GM12878 (cell line): Measurements from ENCODE around the gene GTSE1. TPM values are rescaled to one million over a fixed set of nuclear protein-coding genes. Genes with fewer than 3 reads are reported as not detected.

Experiments used
- ATAC-seq: fragments of 200-7000 bp; cut with Tn5 transposase; 3 replicates; pipeline ENCODE4 v1.9.1; 2020; ENCODE audit warnings: mild to moderate bottlenecking, moderate library complexity
- BruUV-seq: library from RNA; stranded (reverse); fragments of 400-500 nt; replicated peaks from 2 replicates; lab custom pipeline; 2021; lab: Mats Ljungman, UMichigan
- CTCF ChIA-PET: fragments of 300-600 bp; sonication (Branson Sonifier 250); formaldehyde crosslinking; extraction: SDS; loops from one replicate; lab custom pipeline; 2021; ENCODE audit warnings: inconsistent platforms; lab: Yijun Ruan, JAX
- POLR2A ChIA-PET: fragments of 350-600 bp; formaldehyde crosslinking; extraction: SDS; loops from one replicate; lab custom pipeline; 2021; ENCODE audit warnings: inconsistent platforms; lab: Charles Lee
- RAD21 ChIA-PET: fragments of 300-600 bp; sonication (Branson Sonifier 250); formaldehyde crosslinking; loops from one replicate; lab custom pipeline; 2023; ENCODE audit warnings: antibody characterized with exemption; ENCODE audit not compliant: unreplicated experiment; lab: Charles Lee
- SMC1A ChIA-PET: fragments of 300-600 bp; sonication (Branson Sonifier 250); formaldehyde crosslinking; loops from one replicate; lab custom pipeline; 2023; ENCODE audit not compliant: unreplicated experiment, uncharacterized antibody; lab: Charles Lee
- DNase-seq: peaks from one replicate; pipeline ENCODE4 v3.0.0-alpha.2; 2011; ENCODE audit warnings: low read depth, low spot score
- FAIRE-seq: peaks from 3 replicates; lab custom pipeline; 2011; peaks lifted over from hg19 to GRCh38; lab: Jason Lieb, UNC
- H2AFZ ChIP-seq: 2 replicates; pipeline ENCODE4 v1.6.0; 2011; ENCODE audit warnings: low read depth, low read length, control low read depth; ENCODE audit not compliant: control insufficient read depth
- H3K27ac ChIP-seq: 2 replicates; pipeline ENCODE4 v1.5.1; 2011; ENCODE audit warnings: control low read depth; ENCODE audit not compliant: control insufficient read depth, insufficient read depth
- H3K27me3 ChIP-seq, 2 experiments: replicated peaks in 1 of 2; 2 replicates each; pipeline versions ENCODE4 v1.6.0 to v1.6.1; 2011; ENCODE audit warnings: low read length in 1 of 2; ENCODE audit not compliant: control insufficient read depth in 2 of 2, insufficient read depth in 2 of 2
- H3K36me3 ChIP-seq, 2 experiments: 2 replicates each; pipeline ENCODE4 v1.5.1; 2011; ENCODE audit warnings: low read length in 1 of 2; ENCODE audit not compliant: control insufficient read depth in 2 of 2, insufficient read depth in 2 of 2
- H3K4me1 ChIP-seq: 2 replicates; pipeline ENCODE4 v1.6.1; 2011; ENCODE audit warnings: mild to moderate bottlenecking, low read length, moderate library complexity, mixed read lengths; ENCODE audit not compliant: control insufficient read depth, insufficient read depth
- H3K4me2 ChIP-seq: 2 replicates; pipeline ENCODE4 v1.6.0; 2011; ENCODE audit warnings: control low read depth; ENCODE audit not compliant: control insufficient read depth, insufficient read depth
- H3K4me3 ChIP-seq: fragments of 200-600 bp; sonication (generic); 2 replicates; pipeline ENCODE4 v1.5.1; 2016
- H3K79me2 ChIP-seq: 2 replicates; pipeline ENCODE4 v1.6.0; 2011; ENCODE audit warnings: low read length; ENCODE audit not compliant: control insufficient read depth, insufficient read depth
- H3K9ac ChIP-seq: 2 replicates; pipeline ENCODE4 v1.8.0; 2011; ENCODE audit warnings: low read length, control low read depth, mixed read lengths; ENCODE audit not compliant: control insufficient read depth, insufficient read depth
- H3K9me3 ChIP-seq: replicated peaks from 3 replicates; pipeline ENCODE4 v1.5.1; 2011; ENCODE audit warnings: mild to moderate bottlenecking, low read length; ENCODE audit not compliant: control insufficient read depth, insufficient read depth
- H4K20me1 ChIP-seq: 2 replicates; pipeline ENCODE4 v1.6.0; 2011; ENCODE audit not compliant: control insufficient read depth, insufficient read depth
- ASH2L ChIP-seq: fragments of 300-600, 200-600 bp; sonication (generic); IDR thresholded peaks from 2 replicates; pipeline ENCODE4 v1.6.1; 2017; ENCODE audit warnings: low read depth, mild to moderate bottlenecking, borderline replicate concordance
- BRCA1 ChIP-seq: IDR thresholded peaks from 2 replicates; pipeline ENCODE4 v1.6.1; 2011; ENCODE audit warnings: low read depth, low read length, improper control_type of control experiment
- EZH2 ChIP-seq: IDR thresholded peaks from 2 replicates; pipeline ENCODE4 v1.6.1; 2012; ENCODE audit warnings: low read depth, mild to moderate bottlenecking, control low read depth, inconsistent platforms, low read length, borderline replicate concordance; ENCODE audit not compliant: control insufficient read depth
- MXI1 ChIP-seq: fragments of 150-350 bp; IDR thresholded peaks from 2 replicates; pipeline ENCODE4 v1.6.1; 2011; ENCODE audit warnings: low read depth, mild to moderate bottlenecking, inconsistent platforms, low read length, improper control_type of control experiment
- RFX5 ChIP-seq: IDR thresholded peaks from 2 replicates; pipeline ENCODE4 v1.6.1; 2011; ENCODE audit warnings: low read depth, low read length, improper control_type of control experiment
- RUNX3 ChIP-seq: IDR thresholded peaks from 2 replicates; pipeline ENCODE4 v1.6.1; 2012; ENCODE audit warnings: low read length, inconsistent platforms
- ZZZ3 ChIP-seq: IDR thresholded peaks from 2 replicates; pipeline ENCODE4 v1.6.1; 2011; ENCODE audit warnings: low read depth; ENCODE audit not compliant: control insufficient read depth, insufficient read length
- WGBS: methylation state at CpG from one replicate; pipeline ENCODE4 v1.1.6; 2016; ENCODE audit warnings: low lambda C conversion rate; ENCODE audit not compliant: insufficient replicate concordance, insufficient coverage; ENCODE audit errors: missing lambda C conversion rate; 5-methylcytosine and 5-hydroxymethylcytosine counted together
- in situ Hi-C: fragments of 300-500 bp; cut with MboI; formaldehyde crosslinking; loops from 9 replicates; pipeline ENCODE4 v1.14.3; 2018; ENCODE audit warnings: mixed read lengths
- intact Hi-C: fragments of 100-400 bp; cut with micrococcal nuclease; formaldehyde crosslinking; loops from one replicate; pipeline ENCODE4 v1.14.2; 2022; ENCODE audit not compliant: unreplicated experiment
- polyA plus RNA-seq, 11 experiments: library from polyadenylated mRNA; depleted of rRNA in 4 of 11; unstranded in 6 of 11; stranded (reverse) in 5 of 11; fragments of >200 nt; fragmentation: Nextera tagmentation in 4 of 11; fragmentation: Illumina TruSeq in 1 of 11; extraction: Ambion mirVana in 4 of 11; extraction: Trizol in 1 of 11; gene quantifications; 1 replicate in 1 of 11; 2 replicates in 10 of 11; pipeline versions ENCODE4 v1.2.1 to v1.2.3, GENCODE V29; 2011 to 2016; ENCODE audit warnings: inconsistent platforms in 2 of 11, missing spikeins in 2 of 11, low read depth in 1 of 11
- total RNA-seq, 4 experiments: library from RNA; depleted of rRNA in 3 of 4; stranded (reverse); fragments of >200 nt in 3 of 4; fragmentation: Illumina TruSeq in 1 of 4; extraction: Trizol in 1 of 4; gene quantifications; 2 replicates each; pipeline versions ENCODE4 v1.2.1 to v1.2.3, GENCODE V29; 2013 to 2021
- TF ChIP-seq, protein P1 (sequence below): fragments of 450-650 bp; formaldehyde crosslinking; IDR thresholded peaks from 2 replicates; pipeline ENCODE4 v1.4.0; 2020; ENCODE audit warnings: mild to moderate bottlenecking, moderate library complexity
- TF ChIP-seq, protein P2 (sequence below): fragments of 450-650 bp; IDR thresholded peaks from 2 replicates; pipeline ENCODE4 v1.6.1; 2017; ENCODE audit warnings: mild to moderate bottlenecking, low read depth, inconsistent platforms; ENCODE audit not compliant: poor library complexity, severe bottlenecking
- TF ChIP-seq, protein P3 (sequence below): fragments of 450-650 bp; IDR thresholded peaks from 2 replicates; pipeline ENCODE4 v1.6.1; 2017; ENCODE audit warnings: antibody characterized with exemption, mild to moderate bottlenecking, moderate library complexity

The GTSE1 gene
- total and polyA plus RNA-seq, 10 of the 15 experiments (the other 5 are each of a cell fraction or from before 2014, with no cell fraction given) = 6.6 to 46.2 (median 32.3) TPM

DNA sequence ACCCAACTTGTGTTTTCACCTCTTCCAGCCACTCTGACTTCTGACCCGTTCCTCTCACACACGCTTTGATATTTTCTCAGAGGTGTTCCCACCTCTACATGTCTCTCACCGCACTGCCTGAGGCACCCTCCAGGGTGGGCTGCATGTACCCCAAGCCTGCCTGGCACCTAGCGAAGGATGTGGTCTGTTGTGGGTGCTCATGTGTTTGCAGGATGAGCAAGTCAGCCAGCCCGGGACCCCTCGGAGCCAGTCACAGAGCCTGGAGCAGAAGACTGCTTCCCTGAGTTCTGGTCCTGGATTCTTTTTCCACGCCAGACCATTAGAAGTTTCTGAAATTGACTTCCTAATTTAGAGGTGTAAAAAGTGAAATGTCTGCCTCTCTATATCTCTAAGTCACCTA, 3.8 kb downstream of the GTSE1 start (continued):
- TF ChIP-seq, protein P1, sequence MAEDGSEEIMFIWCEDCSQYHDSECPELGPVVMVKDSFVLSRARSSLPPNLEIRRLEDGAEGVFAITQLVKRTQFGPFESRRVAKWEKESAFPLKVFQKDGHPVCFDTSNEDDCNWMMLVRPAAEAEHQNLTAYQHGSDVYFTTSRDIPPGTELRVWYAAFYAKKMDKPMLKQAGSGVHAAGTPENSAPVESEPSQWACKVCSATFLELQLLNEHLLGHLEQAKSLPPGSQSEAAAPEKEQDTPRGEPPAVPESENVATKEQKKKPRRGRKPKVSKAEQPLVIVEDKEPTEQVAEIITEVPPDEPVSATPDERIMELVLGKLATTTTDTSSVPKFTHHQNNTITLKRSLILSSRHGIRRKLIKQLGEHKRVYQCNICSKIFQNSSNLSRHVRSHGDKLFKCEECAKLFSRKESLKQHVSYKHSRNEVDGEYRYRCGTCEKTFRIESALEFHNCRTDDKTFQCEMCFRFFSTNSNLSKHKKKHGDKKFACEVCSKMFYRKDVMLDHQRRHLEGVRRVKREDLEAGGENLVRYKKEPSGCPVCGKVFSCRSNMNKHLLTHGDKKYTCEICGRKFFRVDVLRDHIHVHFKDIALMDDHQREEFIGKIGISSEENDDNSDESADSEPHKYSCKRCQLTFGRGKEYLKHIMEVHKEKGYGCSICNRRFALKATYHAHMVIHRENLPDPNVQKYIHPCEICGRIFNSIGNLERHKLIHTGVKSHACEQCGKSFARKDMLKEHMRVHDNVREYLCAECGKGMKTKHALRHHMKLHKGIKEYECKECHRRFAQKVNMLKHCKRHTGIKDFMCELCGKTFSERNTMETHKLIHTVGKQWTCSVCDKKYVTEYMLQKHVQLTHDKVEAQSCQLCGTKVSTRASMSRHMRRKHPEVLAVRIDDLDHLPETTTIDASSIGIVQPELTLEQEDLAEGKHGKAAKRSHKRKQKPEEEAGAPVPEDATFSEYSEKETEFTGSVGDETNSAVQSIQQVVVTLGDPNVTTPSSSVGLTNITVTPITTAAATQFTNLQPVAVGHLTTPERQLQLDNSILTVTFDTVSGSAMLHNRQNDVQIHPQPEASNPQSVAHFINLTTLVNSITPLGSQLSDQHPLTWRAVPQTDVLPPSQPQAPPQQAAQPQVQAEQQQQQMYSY = no peak
- TF ChIP-seq, protein P2, sequence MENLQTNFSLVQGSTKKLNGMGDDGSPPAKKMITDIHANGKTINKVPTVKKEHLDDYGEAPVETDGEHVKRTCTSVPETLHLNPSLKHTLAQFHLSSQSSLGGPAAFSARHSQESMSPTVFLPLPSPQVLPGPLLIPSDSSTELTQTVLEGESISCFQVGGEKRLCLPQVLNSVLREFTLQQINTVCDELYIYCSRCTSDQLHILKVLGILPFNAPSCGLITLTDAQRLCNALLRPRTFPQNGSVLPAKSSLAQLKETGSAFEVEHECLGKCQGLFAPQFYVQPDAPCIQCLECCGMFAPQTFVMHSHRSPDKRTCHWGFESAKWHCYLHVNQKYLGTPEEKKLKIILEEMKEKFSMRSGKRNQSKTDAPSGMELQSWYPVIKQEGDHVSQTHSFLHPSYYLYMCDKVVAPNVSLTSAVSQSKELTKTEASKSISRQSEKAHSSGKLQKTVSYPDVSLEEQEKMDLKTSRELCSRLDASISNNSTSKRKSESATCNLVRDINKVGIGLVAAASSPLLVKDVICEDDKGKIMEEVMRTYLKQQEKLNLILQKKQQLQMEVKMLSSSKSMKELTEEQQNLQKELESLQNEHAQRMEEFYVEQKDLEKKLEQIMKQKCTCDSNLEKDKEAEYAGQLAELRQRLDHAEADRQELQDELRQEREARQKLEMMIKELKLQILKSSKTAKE = no peak
- no peak for TF ChIP-seq ZZZ3

DNA sequence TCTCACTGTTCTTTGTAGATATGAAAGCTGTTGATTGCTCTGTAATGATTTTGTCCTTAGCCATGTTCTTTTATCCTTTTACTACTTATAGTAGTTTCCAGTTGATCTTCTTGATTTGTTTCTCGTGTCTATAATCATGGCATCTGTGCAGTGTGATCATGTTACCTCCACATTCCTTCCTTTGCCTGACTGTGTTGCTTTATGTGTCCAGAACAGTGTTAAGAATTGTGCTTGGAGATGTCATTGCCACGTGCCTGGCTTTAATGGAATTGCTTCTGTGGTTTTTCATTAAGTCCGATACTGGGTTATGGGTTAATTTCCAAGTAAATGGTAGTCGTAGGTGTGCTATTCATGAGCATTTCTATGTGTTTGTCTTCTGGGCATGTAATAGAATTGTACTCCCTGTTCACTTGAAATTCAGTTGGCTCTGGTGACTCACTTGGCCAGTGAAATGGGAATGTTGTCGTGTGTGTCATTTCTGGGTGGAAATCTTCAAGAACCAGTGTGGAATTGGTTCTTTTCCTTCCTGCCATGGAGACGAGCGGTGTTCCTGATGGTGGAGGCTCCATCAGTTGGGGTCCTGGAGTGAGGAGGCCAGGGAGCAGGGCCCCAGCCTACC, 6.8 kb downstream of the GTSE1 start:
- ChIA-PET CTCF (interaction anchor here (0.6 to 1.5 kb wide), 2 partner anchors 209 to 297 kb away, joined by 3 to 4 read pairs; no protein-coding TSS in a partner anchor), SMC1A (no interaction called here), RAD21 (no interaction called here), POLR2A (no interaction called here)
- H3K27me3 ChIP-seq = no peaks in the 10 kb centered on the region
- peaks cover 8% of the 10 kb centered on the region for H3K4me1 ChIP-seq
- no peak overlapping the region for H3K9ac ChIP-seq
- no peaks in the 10 kb centered on the region for H3K9me3 ChIP-seq
- DNase-seq = no peak
- H4K20me1 ChIP-seq = no peaks in the 10 kb centered on the region
- H2AFZ ChIP-seq = no peak overlapping the region
- 97% methylated on average over 7 of the region's 7 CpGs for WGBS
- H3K79me2 ChIP-seq = peaks cover 31% of the 10 kb centered on the region
- no peak for FAIRE-seq
- intact Hi-C loops (no loop called here), in situ Hi-C loops (no loop called here)
- H3K27ac ChIP-seq = no peak overlapping the region
- BruUV-seq = no TSS peak
- peaks cover 8 to 16% of the 10 kb centered on the region in 2 experiments for H3K36me3 ChIP-seq
- no peak overlapping the region for H3K4me3 ChIP-seq
- ATAC-seq = no peak
- H3K4me2 ChIP-seq = no peak overlapping the region
- TF ChIP-seq RUNX3 (no peak), EZH2 (no peak), RFX5 (no peak), ASH2L (no peak), MXI1 (no peak), BRCA1 (no peak)
- TF ChIP-seq, protein P3, sequence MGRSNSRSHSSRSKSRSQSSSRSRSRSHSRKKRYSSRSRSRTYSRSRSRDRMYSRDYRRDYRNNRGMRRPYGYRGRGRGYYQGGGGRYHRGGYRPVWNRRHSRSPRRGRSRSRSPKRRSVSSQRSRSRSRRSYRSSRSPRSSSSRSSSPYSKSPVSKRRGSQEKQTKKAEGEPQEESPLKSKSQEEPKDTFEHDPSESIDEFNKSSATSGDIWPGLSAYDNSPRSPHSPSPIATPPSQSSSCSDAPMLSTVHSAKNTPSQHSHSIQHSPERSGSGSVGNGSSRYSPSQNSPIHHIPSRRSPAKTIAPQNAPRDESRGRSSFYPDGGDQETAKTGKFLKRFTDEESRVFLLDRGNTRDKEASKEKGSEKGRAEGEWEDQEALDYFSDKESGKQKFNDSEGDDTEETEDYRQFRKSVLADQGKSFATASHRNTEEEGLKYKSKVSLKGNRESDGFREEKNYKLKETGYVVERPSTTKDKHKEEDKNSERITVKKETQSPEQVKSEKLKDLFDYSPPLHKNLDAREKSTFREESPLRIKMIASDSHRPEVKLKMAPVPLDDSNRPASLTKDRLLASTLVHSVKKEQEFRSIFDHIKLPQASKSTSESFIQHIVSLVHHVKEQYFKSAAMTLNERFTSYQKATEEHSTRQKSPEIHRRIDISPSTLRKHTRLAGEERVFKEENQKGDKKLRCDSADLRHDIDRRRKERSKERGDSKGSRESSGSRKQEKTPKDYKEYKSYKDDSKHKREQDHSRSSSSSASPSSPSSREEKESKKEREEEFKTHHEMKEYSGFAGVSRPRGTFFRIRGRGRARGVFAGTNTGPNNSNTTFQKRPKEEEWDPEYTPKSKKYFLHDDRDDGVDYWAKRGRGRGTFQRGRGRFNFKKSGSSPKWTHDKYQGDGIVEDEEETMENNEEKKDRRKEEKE = no peak
- TF ChIP-seq, protein P2 = no peak
